HG02943 (cell line): ENCODE results near the gene CLCA1.

ENCODE experiments used
- ATAC-seq: cut with Tn5 transposase; IDR thresholded peaks from one replicate; pipeline ENCODE4 v1.9.1; 2021; ENCODE audit warnings: mild to moderate bottlenecking, low read depth, moderate library complexity; ENCODE audit not compliant: unreplicated experiment

Gene CLCA1

GRCh38 chr1:86461482-86461881 is 7.2 kb upstream of the CLCA1 start:
- ATAC-seq: no peak

GRCh38 chr1:86464819-86465218 is 3.9 kb upstream of the CLCA1 start:
- ATAC-seq: no peak

GRCh38 chr1:86466109-86466844 is 2.5 kb upstream of the CLCA1 start:
- no peak for ATAC-seq

- no peak for ATAC-seq
These were observed 1.7 kb upstream of the CLCA1 start for GRCh38 chr1:86466986-86467385.

- no peak for ATAC-seq
These were observed 2.1 kb downstream of the CLCA1 start for GRCh38 chr1:86470859-86471258.

GRCh38 chr1:86471291-86471690 is 2.6 kb downstream of the CLCA1 start:
- no peak for ATAC-seq

- no peak for ATAC-seq
These were observed 3.4 kb downstream of the CLCA1 start for GRCh38 chr1:86472152-86472551.

- no peak for ATAC-seq
These were observed 4.0 kb downstream of the CLCA1 start for GRCh38 chr1:86472767-86473166.

- ATAC-seq: no peak
These were observed 8.5 kb downstream of the CLCA1 start for GRCh38 chr1:86477256-86477655.

- no peak for ATAC-seq
These were observed 9.0 kb downstream of the CLCA1 start for GRCh38 chr1:86477682-86478081.

- ATAC-seq: no peak
These were observed 9.9 kb downstream of the CLCA1 start for GRCh38 chr1:86478416-86479156.

GRCh38 chr1:86481966-86482365 is 13.2 kb downstream of the CLCA1 start:
- ATAC-seq: no peak

GRCh38 chr1:86487131-86487810 is 18.5 kb downstream of the CLCA1 start:
- no peak for ATAC-seq

- no peak for ATAC-seq
These were observed 19.0 kb downstream of the CLCA1 start for GRCh38 chr1:86487811-86488141.

GRCh38 chr1:86489242-86489878 is 20.6 kb downstream of the CLCA1 start:
- ATAC-seq: no peak

- no peak for ATAC-seq
These were observed 22.6 kb downstream of the CLCA1 start for GRCh38 chr1:86491171-86491950.

GRCh38 chr1:86498281-86498680 is 29.6 kb downstream of the CLCA1 start:
- ATAC-seq: no peak

- ATAC-seq: no peak
These were observed 31.4 kb downstream of the CLCA1 start for GRCh38 chr1:86499987-86500593.

GRCh38 chr1:86500714-86501113 is 32.0 kb downstream of the CLCA1 start:
- no peak for ATAC-seq

GRCh38 chr1:86502125-86502646 is 33.5 kb downstream of the CLCA1 start:
- peak; percentile 63 for ATAC-seq
